ENCODE results near the gene OR52B2.
A peak's percentile ranks its signal among the peaks of the same experiment; 100 is the strongest.

OR52B2 gene

GRCh38 chr11:6197466-6198200 lies 27.5 kb upstream of the OR52B2 start:
- Histone ChIP-seq H3K4me1 (ENCODE audit: insufficient read depth, low read length, poor library complexity, severe bottlenecking) (peaks cover 9% of the 10 kb centered on the region), H3K27me3 (ENCODE audit: insufficient read depth, low read length, poor library complexity, severe bottlenecking) (no peaks in the 10 kb centered on the region), H3F3A (ENCODE audit: low read depth) (no peaks in the 10 kb centered on the region), H3K36me3 (ENCODE audit: insufficient read depth, low read length) (no peaks in the 10 kb centered on the region), H3K4me2 (ENCODE audit: low read depth, low read length, poor library complexity, severe bottlenecking) (no peak overlapping the region), H3K9me3 (ENCODE audit: insufficient read depth, low read depth, low read length) (no peaks in the 10 kb centered on the region), H4K20me1 (ENCODE audit: insufficient read depth, low read length, poor library complexity, severe bottlenecking) (no peaks in the 10 kb centered on the region), H2AFZ (ENCODE audit: low read length) (no peak overlapping the region), H3K4me3 (ENCODE audit: low read length, poor library complexity, severe bottlenecking) (no peak overlapping the region), H3K9me2 (replicated peaks; ENCODE audit: low read depth, low read length) (no peaks in the 10 kb centered on the region), H3K79me2 (ENCODE audit: insufficient read depth, low read length) (no peaks in the 10 kb centered on the region), H3K9ac (ENCODE audit: low read depth, low read length, poor library complexity, severe bottlenecking) (no peak overlapping the region)
- TF ChIP-seq CTCF (conservative IDR thresholded peaks at IDR 0.05; ENCODE audit: low read length) (no peak), EZH2phosphoT487 (IDR thresholded peaks at IDR 0.05; ENCODE audit: borderline replicate concordance) (no peak)

GRCh38 chr11:6196396-6196795 lies 26.3 kb upstream of the OR52B2 start:
- Histone ChIP-seq H3K4me2 (ENCODE audit: low read depth, low read length, poor library complexity, severe bottlenecking) (peak overlapping the region; percentile 28), H3K9ac (ENCODE audit: low read depth, low read length, poor library complexity, severe bottlenecking) (no peak overlapping the region), H3K9me3 (ENCODE audit: insufficient read depth, low read depth, low read length) (no peaks in the 10 kb centered on the region), H3K4me1 (ENCODE audit: insufficient read depth, low read length, poor library complexity, severe bottlenecking) (peaks cover 9% of the 10 kb centered on the region), H3K4me3 (ENCODE audit: low read length, poor library complexity, severe bottlenecking) (no peak overlapping the region), H2AFZ (ENCODE audit: low read length) (no peak overlapping the region), H3K79me2 (ENCODE audit: insufficient read depth, low read length) (no peaks in the 10 kb centered on the region), H3K9me2 (replicated peaks; ENCODE audit: low read depth, low read length) (no peaks in the 10 kb centered on the region), H4K20me1 (ENCODE audit: insufficient read depth, low read length, poor library complexity, severe bottlenecking) (no peaks in the 10 kb centered on the region), H3K27me3 (ENCODE audit: insufficient read depth, low read length, poor library complexity, severe bottlenecking) (no peaks in the 10 kb centered on the region), H3K36me3 (ENCODE audit: insufficient read depth, low read length) (no peaks in the 10 kb centered on the region), H3F3A (ENCODE audit: low read depth) (no peaks in the 10 kb centered on the region)
- TF ChIP-seq CTCF (conservative IDR thresholded peaks at IDR 0.05; ENCODE audit: low read length) = no peak
- TF ChIP-seq EZH2phosphoT487 (IDR thresholded peaks at IDR 0.05; ENCODE audit: borderline replicate concordance) = no peak

- TF ChIP-seq EZH2phosphoT487 (IDR thresholded peaks at IDR 0.05; ENCODE audit: borderline replicate concordance) = no peak
- no peak for TF ChIP-seq CTCF (conservative IDR thresholded peaks at IDR 0.05; ENCODE audit: low read length)
Measured at GRCh38 chr11:6194065-6194581, 24.0 kb upstream of the OR52B2 start.

More at GRCh38 chr11:6194065-6194581, 24.0 kb upstream of the OR52B2 start:
- Histone ChIP-seq H3K79me2 (ENCODE audit: insufficient read depth, low read length) (no peaks in the 10 kb centered on the region), H3F3A (ENCODE audit: low read depth) (no peaks in the 10 kb centered on the region), H3K4me2 (ENCODE audit: low read depth, low read length, poor library complexity, severe bottlenecking) (no peak overlapping the region), H3K9me3 (ENCODE audit: insufficient read depth, low read depth, low read length) (no peaks in the 10 kb centered on the region), H2AFZ (ENCODE audit: low read length) (no peak overlapping the region), H3K27me3 (ENCODE audit: insufficient read depth, low read length, poor library complexity, severe bottlenecking) (no peaks in the 10 kb centered on the region), H3K9ac (ENCODE audit: low read depth, low read length, poor library complexity, severe bottlenecking) (no peak overlapping the region), H3K4me3 (ENCODE audit: low read length, poor library complexity, severe bottlenecking) (no peak overlapping the region), H3K36me3 (ENCODE audit: insufficient read depth, low read length) (no peaks in the 10 kb centered on the region), H3K9me2 (replicated peaks; ENCODE audit: low read depth, low read length) (no peaks in the 10 kb centered on the region), H4K20me1 (ENCODE audit: insufficient read depth, low read length, poor library complexity, severe bottlenecking) (no peaks in the 10 kb centered on the region), H3K4me1 (ENCODE audit: insufficient read depth, low read length, poor library complexity, severe bottlenecking) (peaks cover 9% of the 10 kb centered on the region)
